HG02852 (cell line): ENCODE results near the gene PICK1.
"Not testable (repeated sequence)": the region's sequence is repeated elsewhere in the genome, so short reads cannot be mapped to it uniquely, and the experiment has no call there.

Source experiments
- ATAC-seq: cut with Tn5 transposase; IDR thresholded peaks from one replicate; pipeline ENCODE4 v1.9.1; 2021; ENCODE audit warnings: mild to moderate bottlenecking, moderate library complexity; ENCODE audit not compliant: unreplicated experiment

The PICK1 gene

GRCh38 chr22:38073150-38074130, 16.2 kb downstream of the PICK1 start:
- no peak for ATAC-seq

GRCh38 chr22:38074181-38075104, 17.2 kb downstream of the PICK1 start:
- ATAC-seq, result no peak

GRCh38 chr22:38075105-38075825, 18.1 kb downstream of the PICK1 start:
- no peak for ATAC-seq

DNA sequence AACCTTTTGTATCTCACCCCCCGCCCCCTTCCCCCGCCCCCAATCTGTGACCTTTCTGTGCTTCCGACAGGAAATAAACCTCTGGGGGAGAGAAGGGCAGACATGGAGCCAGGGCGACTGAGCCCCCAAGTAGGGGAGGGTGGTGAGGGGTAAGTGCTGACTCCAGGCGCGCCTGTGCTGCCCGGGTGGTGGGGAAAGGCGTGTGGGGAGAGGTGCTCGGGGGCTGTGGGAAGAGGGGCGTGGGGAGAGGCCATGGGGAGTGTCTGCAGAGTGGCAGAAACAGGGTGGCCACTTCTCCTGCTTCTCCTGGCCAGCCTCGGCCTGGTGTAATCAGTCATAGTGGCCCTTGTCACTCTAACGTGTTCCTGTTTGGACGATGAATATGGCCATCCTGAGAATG, 18.8 kb downstream of the PICK1 start:
- ATAC-seq, result no peak

GRCh38 chr22:38077096-38077495, 19.9 kb downstream of the PICK1 start:
- no peak for ATAC-seq

DNA sequence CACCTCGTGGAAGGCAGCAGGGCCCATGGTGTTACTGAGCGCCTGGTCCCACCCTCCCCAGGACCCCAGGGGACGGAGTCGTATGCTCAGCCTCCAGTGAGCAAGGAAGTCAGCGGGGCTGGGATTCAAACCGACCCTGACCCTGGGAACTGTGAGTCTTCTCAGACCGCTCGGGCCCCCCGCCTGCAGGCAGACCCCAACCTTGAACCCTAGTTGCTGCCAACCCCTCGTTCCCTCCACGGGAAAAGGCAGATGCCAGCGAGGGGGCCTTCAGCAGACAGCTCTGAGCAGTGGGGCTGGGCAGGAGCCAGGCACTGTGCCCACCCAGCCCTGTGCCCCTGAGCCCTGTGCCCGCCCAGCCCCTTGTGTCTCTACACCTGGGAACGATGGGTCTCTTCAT, 20.4 kb downstream of the PICK1 start:
- ATAC-seq, result no peak

DNA sequence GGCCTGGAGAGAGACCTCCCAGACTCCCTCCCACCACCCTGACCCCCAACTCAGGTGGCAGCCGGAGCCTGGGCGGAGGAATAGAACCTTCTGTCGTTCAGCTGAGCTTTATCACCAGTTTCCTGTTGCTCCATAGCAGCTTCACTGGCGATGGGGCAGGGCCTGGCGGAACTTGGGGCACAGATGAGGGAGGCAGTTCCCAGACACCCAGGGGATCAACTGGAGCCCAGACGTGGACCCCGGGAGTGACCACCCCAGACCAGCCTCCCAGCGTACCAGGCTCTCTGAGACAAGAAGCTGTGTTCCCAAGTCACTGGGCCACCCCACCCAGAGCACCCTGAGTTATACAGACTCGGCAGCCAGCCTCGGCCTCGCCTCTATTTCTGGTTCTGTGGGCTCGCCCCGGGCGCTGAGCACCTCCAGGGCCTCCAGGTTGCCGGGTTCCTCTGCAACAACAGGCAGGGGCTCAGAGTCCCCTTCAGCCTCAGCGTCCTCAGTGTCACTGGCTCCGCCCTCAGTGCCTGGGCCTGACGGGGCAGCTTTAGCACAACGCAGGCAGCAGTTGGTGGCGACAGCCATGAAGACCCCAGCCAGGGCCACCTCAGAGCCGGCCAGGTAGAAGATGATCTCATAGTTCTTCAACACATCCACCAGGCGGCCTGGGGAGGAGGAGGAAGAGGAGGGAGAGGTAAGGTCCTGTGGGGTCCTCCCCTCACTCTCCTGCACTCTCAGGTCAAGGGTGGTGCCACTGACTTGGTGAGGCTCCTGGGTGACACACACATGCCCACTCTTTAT, 21.0 kb downstream of the PICK1 start:
- ATAC-seq, result no peak

GRCh38 chr22:38079208-38079607, 22.0 kb downstream of the PICK1 start:
- ATAC-seq, result not testable (repeated sequence)

- ATAC-seq, result no peak
Measured at GRCh38 chr22:38079804-38080203, 22.6 kb downstream of the PICK1 start.

GRCh38 chr22:38080474-38080849, 23.3 kb downstream of the PICK1 start:
- ATAC-seq, result no peak

- ATAC-seq, result no peak
Measured at GRCh38 chr22:38080850-38081635, 23.8 kb downstream of the PICK1 start.

GRCh38 chr22:38081636-38081940, 24.4 kb downstream of the PICK1 start:
- ATAC-seq, result no peak

GRCh38 chr22:38081941-38082828, 25.0 kb downstream of the PICK1 start:
- ATAC-seq, result no peak

DNA sequence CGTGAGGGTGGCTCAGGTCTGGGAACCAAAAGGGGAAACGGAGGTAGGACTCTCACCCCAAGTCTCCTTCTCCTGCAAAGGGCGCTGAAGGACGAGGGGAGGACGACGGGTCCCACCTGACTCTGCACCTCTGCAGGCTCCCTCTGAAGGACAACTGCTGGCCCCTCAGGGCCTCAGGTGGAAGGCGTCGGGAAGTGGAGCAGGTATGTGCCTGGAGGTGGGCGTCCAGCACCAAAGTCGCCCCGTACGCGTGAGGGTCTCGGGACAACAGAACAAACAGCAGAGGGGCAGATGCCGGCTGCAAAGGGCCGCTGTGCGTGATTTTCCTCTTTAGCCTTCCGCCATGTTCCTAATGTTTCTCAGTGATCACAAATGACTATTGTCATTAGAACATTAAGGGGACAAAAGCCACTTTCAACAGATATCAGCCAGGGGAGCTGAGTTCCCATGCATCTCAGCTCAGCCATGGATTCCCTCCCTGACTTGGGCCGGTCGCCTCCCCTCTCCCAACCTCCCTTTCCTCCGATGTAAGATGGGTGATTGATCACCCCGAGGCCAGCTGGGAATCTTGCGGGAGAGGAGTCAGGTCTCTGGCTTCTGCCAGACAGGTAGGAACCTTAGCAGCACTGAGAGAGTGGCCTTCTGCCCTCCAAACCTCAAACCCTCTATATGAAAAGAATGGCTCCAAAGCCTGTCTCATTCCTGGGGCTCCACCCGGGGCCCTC, 25.9 kb downstream of the PICK1 start:
- no peak for ATAC-seq

- ATAC-seq, result no peak
Measured at GRCh38 chr22:38083931-38084631, 26.9 kb downstream of the PICK1 start, which contains the start of gene SLC16A8. TSS of gene SLC16A8 (minus strand) at chr22:38084184. CDS start at chr22:38082873, 1,311 bp downstream.

DNA sequence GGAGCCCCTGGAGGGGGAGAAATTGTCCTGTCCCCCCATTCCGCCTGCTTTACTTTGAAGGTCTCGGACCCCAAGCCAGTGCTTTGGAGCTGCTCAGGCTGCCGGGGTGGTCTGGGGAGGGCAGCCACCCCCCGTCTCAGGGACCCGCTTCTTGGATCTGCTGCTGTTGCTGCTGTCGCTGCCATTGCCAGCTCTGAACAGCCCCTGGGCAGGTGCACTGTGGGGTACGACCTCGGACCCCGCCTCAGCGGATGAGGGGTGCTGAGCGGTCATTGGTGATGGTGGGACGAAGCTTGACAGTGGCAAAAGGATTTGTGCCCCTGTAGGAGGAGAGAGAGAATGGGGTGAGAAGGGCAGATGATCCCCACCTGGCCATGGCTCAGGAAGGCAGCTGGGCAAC, 27.9 kb downstream of the PICK1 start:
- no peak for ATAC-seq

DNA sequence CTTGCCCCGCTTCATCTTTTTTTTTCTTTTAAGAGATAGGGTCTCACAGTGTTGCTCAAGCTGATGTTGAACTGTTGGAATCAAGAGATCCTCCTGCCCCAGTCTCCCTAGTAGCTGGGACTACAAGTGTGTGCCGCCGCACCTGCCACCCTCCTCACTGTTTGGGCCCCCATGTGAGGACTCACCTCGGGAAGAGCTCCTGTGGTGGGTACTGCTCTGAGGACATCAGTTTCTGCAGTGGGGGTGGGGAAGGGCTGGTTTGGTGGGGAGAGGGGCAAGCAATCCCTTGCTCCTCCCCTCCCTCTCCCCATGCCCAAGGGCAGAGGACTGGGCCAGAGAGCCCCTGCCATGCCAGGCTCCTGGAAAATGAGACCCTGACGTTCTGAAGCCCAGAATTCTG, 28.3 kb downstream of the PICK1 start:
- ATAC-seq, result no peak
